Uterine smooth muscle cell (primary cell): Measurements from ENCODE around the gene UCHL3. TPM values are rescaled to one million over a fixed set of nuclear protein-coding genes. Genes with fewer than 3 reads are reported as not detected.

ENCODE experiments used
- total RNA-seq: library from RNA; depleted of rRNA; stranded (reverse); fragments of >200 nt; gene quantifications from 2 replicates; pipeline ENCODE4 v1.2.3, GENCODE V29; 2014

Gene UCHL3
- total RNA-seq = 24.9 and 40.7 TPM in 2 replicates

DNA sequence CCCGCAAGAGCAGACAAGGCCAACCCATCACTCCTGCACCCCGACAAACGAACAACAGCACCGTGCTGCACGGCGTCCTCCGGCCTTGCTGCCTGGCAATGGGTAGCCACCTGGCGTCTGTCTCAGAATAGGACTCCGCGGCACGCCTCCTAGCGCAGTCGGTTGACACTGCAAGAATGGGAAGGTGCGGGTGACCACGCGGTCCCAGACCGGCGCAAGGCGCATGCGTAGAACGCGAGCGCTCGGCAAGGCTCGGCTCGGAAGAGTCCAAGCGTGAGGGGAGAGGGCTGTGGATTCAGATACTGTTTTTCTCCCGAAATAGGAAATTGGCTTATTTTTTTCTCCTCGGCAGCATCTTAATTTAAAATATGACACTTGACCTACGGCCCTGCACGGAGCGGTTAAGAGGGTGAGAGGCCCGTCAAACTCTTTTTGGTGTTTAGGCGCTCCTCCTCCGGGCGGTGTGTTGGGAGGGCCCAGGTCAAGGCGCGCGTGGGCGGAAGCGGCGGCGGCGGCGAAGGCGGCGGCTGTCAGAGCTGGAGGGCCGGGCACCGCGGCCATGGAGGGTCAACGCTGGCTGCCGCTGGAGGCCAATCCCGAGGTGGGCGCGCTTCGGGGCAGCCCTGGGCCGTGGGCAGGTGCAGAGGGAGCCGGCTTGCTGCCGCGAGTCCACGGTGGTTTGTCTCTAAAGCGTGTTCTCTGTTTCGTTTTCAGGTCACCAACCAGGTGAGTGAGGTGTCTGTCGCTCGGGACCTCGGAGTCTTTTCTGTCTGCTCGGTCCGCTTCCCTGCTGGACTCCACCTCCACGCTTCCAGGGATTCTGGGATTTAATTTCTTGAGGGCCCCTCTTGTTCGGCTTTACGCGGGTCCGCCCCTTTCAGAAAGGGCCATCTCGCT is at the start of gene UCHL3:
UCHL3 (plus strand) TSS at position 530 of the 897 bp plus-strand sequence; CDS start at position 560, 30 bp downstream.

DNA sequence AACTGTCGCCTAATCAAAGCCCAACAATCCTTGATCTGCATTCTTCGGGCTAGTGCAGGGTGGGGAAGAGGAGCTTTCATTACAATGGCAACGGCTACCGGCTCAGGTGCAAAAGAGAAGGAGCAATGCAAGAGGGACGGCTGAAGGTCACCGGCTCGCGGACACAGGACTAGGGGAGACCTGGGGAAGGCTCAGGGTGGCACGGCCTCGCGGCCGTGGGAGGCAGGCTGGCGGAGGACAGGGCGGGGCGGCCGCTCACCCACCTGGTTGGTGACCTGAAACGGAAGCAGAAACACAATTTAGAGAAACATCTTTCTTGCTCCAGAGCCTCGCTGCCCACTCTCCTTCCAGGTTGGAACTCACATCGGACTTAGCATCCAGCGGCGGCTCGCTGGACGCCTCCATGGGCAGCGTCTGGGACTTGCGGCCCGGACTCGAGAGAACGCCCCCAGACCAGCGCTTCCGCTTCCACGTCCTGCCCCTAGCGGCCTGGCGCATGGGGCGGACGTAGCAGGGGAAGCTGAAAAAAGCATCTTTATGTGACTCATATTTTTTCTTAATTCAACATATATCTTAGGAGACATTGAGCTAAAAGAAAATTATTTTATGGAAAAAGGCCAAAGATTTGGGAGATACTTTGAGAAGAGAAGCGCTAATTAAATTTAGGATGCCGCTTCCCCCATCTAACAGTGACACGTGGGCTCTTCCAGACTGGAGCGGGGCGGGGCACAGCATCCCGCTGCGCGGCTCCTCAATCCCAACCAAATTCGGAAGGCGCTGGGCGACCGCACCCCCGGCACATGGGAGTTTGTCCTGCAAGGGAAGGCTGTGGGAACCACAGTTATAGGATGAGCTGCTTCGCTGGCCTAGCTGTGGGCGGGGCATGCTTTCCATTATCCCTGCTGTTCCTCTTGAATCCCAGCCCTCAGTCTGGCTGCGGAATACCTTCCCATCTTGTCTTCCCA is 11.9 kb upstream of the UCHL3 start, which contains the start of gene COMMD6:
COMMD6 (minus strand) TSS at position 441 of the 965 bp plus-strand sequence; CDS start at position 405, 36 bp downstream.

DNA sequence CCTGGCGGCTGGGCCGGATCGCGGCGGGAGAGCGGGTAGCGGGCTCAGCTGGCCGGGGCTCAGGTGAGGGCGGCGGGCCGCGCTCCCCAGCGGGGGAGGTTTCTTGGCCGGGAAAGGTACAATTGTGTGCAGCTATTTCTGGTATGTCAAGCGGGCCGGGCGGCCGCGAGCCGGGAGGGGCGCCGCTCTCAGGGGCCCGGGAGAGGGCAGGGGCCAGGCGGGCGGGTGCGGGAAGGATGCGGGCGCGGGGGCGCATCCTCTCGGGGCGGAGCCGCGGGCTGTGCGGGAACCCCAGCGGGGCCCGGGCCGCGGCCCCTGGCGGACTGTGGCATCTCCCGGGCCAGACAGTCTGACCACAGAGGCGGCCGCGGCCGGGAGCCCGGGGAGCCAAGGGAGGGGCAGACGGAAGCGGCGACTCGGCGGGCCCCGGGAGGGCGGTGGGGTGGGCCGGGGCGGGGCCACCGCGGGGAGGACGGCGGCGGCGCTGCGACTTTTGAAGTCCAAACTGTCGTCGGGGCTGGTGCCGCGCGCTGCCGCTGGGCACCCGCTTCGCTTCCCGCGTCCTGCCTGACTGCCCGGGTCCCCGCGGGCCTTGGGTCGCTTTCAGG is 86.3 kb downstream of the UCHL3 start, which contains the start of gene LMO7:
LMO7 (plus strand) TSS at position 503 of the 608 bp plus-strand sequence. CDS start 328 bp downstream, outside the sequence.

Other genes with a start within 250 kb of the UCHL3 start
- gene TBC1D4, start 67.6 kb upstream of the UCHL3 start, total RNA-seq = 9.3 and 14.1 TPM in 2 replicates
- gene COMMD6, start 11.9 kb upstream of the UCHL3 start, total RNA-seq = 17.7 and 57.1 TPM in 2 replicates
- gene LMO7, start 86.5 kb downstream of the UCHL3 start, total RNA-seq = 235 and 346 TPM in 2 replicates